Myocyte (in vitro differentiated cells): Measurements from ENCODE around the gene MUC15. TPM values are rescaled to one million over a fixed set of nuclear protein-coding genes. Genes with fewer than 3 reads are reported as not detected.

Source experiments
- total RNA-seq: library from RNA; depleted of rRNA; stranded (reverse); fragments of >200 nt; gene quantifications from 2 replicates; pipeline ENCODE4 v1.2.3, GENCODE V29; 2014

Gene MUC15
- total RNA-seq, 1 donor from 2014 or later: not detected

Other genes with a start within 250 kb of the MUC15 start
- not detected in 2 replicates for gene ANO3, start 240.1 kb downstream of the MUC15 start, total RNA-seq
- 0.05 TPM in 1 of 2 replicates, not detected in the other for gene SLC5A12, start 149.8 kb upstream of the MUC15 start, total RNA-seq